Measurements from ENCODE around the gene P4HTM.

The P4HTM gene

GRCh38 chr3:48982686-48983085, 7.4 kb upstream of the P4HTM start:
- H3K27ac ChIP-seq = no peak overlapping the region
- no peak for TF ChIP-seq CTCF (IDR thresholded peaks at IDR 0.05)
- no peak for TF ChIP-seq ZFX (IDR thresholded peaks at IDR 0.05; ENCODE audit: borderline replicate concordance)

- TF ChIP-seq CTCF (IDR thresholded peaks at IDR 0.05) (no peak), ZFX (IDR thresholded peaks at IDR 0.05; ENCODE audit: borderline replicate concordance) (no peak)
- no peak overlapping the region for H3K27ac ChIP-seq
Measured at GRCh38 chr3:48983096-48983495, 6.9 kb upstream of the P4HTM start.

- TF ChIP-seq CTCF (IDR thresholded peaks at IDR 0.05) (no peak), ZFX (IDR thresholded peaks at IDR 0.05; ENCODE audit: borderline replicate concordance) (no peak)
- peak overlapping the region; percentile 17; the same call in 1 of the 2 replicates for H3K27ac ChIP-seq
Measured at GRCh38 chr3:48984663-48985062, 5.4 kb upstream of the P4HTM start.

DNA sequence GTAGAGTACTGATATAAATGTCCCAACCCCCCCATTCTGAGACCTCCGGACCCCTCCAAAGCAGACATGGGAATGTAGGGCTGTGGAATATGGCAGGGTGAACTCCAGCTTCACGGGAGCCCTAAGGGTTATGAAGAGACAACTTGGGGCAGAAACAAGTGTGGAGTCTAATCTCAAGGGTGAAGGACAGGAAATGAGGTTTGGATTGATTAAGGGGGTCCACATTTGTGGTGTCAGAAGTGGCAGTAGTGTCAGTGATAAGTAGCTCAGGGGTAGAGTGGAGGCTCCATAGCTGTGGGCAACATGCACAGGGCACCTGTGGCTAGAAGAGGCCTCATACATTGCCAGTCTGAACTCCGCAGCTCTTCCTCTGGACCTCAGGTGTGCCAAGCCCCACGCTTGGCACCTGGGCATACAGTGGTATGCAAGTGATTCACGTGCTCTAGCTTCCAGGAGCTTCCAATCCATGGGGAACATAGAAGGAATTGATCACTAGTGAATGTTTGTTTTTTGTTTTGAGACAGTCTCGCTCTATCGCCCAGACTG, 4.1 kb upstream of the P4HTM start:
- TF ChIP-seq ZFX (IDR thresholded peaks at IDR 0.05; ENCODE audit: borderline replicate concordance) = no peak
- no peak for TF ChIP-seq CTCF (IDR thresholded peaks at IDR 0.05)
- H3K27ac ChIP-seq = 0 out of 2 replicates have a peak overlapping the region, but pooled peaks have one; percentile 17

- H3K27ac ChIP-seq = peak overlapping the region; percentile 92
- TF ChIP-seq CTCF (IDR thresholded peaks at IDR 0.05) (no peak), ZFX (IDR thresholded peaks at IDR 0.05; ENCODE audit: borderline replicate concordance) (no peak)
Measured at GRCh38 chr3:48989126-48989795, 780 bp upstream of the P4HTM start.

DNA sequence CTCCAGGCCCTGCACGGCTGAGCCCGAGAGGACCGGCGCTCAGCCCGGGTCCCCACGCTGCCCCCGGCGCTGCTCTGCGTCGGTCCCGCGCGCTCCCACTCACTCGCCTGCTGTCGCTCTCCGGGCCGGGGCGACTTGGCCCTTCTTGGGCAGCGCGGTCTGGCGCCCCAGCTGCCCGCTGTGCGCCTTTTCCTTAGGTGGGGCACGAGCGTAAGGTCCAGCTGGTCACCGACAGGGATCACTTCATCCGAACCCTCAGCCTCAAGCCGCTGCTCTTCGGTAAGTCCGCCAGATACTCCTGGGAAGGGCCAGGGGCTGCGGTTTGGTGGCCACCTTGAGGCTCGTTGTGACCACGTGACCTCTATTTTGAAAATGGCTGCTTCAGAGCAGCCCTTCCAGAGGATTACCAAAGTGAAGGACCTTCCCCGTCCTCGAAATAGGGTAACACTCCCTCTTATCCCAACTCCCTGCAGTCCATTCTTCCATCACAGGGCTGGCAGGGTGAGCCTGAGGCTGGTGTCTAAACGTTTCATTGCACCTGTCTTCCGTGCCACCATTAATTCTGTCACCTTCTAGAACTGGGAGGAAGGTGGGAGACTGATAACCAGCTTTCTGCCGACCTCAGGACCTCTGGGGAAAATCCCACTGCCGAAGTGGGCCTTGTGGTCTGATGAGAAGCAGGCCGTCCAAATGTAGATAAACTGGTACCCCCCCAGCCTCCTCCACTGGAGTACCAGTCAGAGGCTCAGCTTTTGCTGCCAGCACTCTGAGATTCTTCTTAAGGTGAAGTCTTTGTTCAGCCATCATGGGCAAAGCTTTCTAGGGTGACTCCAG, 812 bp downstream of the P4HTM start:
- TF ChIP-seq ZFX (IDR thresholded peaks at IDR 0.05; ENCODE audit: borderline replicate concordance) (no peak), CTCF (IDR thresholded peaks at IDR 0.05) (no peak)
- peak overlapping the region; percentile 92 for H3K27ac ChIP-seq

All from 22Rv1 (cell line).